NCI-H2227 treated with DMSO at 0.1 percent for 48 hours (cell line): Measurements from ENCODE around the gene ZBTB37.
"Not testable (repeated sequence)": the region's sequence is repeated elsewhere in the genome, so short reads cannot be mapped to it uniquely, and the experiment has no call there.

ENCODE experiments used
- DNase-seq: peaks from one replicate; lab custom pipeline; 2025; lab: John Stamatoyannopoulos, UW

Gene ZBTB37

DNA sequence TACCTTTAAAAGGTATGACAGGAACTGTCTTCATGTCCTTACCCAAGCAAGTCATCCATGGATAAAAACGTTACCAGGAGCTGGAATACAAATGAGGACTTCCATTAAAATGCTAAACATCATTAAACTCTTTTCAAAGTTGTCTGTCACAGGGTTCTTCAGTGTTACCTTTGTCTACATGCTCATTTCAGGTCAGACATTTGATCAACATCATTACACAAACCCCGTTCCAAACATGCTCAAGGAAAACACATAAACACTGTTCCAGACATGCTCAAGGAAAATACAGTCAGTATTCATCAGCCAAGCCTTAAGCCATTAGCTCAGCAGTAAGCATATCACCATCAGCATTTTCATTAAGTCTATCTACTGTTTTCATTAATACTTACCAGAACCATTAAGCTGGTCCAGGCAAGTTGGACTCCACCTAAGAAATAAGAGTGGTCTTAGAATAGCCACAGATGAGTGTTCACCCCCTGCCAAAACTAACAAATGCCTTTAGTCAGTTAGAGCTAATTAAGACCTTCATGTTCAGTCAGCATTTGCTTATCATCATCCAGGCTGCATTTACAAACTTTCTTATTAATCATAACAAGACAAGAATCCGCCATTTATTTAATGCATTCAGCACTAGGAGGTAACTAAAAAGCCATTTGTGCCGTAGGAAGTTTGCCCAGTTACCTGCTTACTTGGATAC is 2.6 kb upstream of the ZBTB37 start:
- DNase-seq = no peak

DNA sequence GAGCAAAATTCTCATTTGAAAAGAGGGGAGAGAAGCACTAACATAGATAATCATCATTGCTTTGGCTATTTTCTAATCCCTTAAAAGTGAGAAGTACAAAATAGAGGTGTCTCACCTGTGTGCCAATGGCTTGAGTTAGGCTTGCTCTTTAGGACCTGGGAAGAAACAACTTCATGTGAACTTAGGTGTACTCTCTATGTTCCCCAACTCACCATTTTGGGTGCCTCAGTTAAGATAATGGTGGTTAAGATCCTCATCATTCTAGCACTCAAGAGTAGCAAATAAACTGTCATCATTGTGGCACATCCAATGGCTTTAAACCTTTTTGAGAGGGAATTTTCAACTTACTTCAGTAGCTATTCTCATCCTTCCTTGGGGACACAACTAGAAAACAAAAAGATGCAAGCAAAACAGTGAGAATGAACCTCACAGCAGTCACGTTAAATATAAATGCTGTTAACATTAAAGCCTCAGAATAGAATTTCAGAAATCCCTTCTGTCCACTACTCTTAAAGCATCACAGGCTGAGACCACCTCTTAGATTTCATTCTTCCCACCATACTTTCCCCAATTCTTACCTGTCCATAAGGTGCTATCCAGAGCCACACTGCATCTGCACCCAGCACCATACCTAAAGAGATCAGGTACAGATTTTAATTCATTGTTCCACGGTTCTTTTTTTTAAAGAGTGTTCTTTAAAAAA is 1.6 kb upstream of the ZBTB37 start:
- DNase-seq = no peak

DNA sequence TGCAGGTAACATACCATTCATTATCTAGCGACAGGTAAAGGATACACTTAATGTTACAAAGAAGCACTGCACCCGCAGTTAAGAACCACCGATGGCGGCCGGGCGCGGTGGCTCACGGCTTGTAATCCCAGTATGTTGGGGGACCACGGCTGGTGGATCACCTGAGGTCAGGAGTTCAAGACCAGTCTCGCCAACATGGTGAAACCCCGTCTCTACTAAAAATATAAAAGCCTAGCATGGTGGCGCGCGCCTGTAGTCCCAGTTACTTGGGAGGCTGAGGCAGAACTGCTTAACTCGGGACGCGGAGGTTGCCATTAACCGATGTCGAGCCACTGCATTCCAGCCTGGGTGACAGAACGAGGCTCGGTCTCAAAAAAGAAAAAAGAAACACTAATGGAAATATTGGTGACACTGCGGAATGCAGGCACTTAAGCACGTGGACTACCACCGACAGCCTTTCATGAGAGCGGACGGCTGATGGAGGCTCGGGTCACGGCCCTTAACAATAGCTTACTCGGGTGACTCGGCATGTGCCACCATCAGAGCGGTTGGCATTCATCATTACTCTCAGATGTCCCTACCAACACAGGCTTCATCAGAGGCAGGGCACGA is 933 bp upstream of the ZBTB37 start:
- no peak for DNase-seq

- DNase-seq = peak; percentile 99
These were observed 371 bp upstream of the ZBTB37 start, which contains the start of gene GAS5 for GRCh38 chr1:173867753-173868265. TSS of gene GAS5 (minus strand) at chr1:173867989.

DNA sequence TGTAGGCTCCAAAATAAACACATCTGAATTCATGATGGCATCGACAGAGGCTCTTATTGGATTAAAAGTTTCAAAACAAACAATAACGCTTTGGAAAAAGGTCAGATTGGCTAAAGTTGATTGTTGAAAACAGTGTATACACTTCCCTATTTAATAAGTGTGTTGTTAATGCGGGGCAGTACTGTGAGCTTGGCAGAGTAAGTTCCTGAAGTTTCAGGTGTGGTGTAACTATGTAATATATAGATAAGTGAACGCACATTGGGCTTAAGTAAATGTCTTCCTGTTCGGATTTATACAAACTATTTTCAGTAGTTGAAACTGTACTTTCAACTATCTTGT is 810 bp downstream of the ZBTB37 start:
- no peak for DNase-seq

GRCh38 chr1:173870252-173871075 is 2.3 kb downstream of the ZBTB37 start:
- no peak for DNase-seq

GRCh38 chr1:173871091-173871490 is 2.9 kb downstream of the ZBTB37 start:
- DNase-seq = no peak

- DNase-seq = no peak
These were observed 3.3 kb downstream of the ZBTB37 start for GRCh38 chr1:173871500-173871899.

- DNase-seq = no peak
These were observed 8.6 kb downstream of the ZBTB37 start for GRCh38 chr1:173876732-173877131.

DNA sequence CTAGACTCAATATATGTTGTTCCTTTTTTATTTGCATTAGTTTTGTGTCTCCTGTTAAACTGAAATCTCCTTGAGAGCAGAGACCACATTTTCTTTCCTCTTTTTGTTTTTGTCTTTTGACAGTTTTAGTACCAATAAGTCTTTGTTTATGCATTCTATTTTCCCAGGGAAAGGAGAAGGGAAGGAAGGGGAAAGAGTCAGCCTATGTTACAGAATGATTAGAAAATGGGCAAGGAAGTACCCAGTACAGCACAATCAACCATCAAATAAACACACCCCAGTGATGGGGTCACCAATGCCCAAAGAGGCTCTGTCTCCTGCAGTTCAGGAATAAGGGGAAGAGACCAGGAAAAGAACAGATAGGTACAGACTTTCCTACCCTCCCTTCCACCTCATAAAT is 10.1 kb downstream of the ZBTB37 start:
- no peak for DNase-seq

DNA sequence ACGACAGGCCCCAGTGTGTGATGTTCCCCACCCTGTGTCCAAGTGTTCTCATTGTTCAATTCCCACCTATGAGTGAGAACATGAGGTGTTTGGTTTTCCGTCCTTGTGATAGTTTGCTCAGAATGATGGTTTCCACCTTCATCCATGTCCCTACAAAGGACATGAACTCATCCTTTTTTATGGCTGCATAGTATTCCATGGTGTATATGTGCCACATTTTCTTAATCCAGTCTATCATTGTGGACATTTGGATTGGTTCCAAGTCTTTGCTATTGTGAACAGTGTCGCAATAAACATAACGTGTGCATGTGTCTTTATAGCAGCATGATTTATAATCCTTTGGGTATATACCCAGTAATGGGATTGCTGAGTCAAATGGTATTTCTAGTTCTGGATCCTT is 12.9 kb downstream of the ZBTB37 start:
- DNase-seq = not testable (repeated sequence)

GRCh38 chr1:173884701-173885100 is 16.5 kb downstream of the ZBTB37 start:
- DNase-seq = no peak

GRCh38 chr1:173886746-173887611 is 18.8 kb downstream of the ZBTB37 start:
- no peak for DNase-seq

- no peak for DNase-seq
These were observed 19.4 kb downstream of the ZBTB37 start for GRCh38 chr1:173887627-173888026.

- no peak for DNase-seq
These were observed 20.6 kb downstream of the ZBTB37 start for GRCh38 chr1:173888749-173889148.

DNA sequence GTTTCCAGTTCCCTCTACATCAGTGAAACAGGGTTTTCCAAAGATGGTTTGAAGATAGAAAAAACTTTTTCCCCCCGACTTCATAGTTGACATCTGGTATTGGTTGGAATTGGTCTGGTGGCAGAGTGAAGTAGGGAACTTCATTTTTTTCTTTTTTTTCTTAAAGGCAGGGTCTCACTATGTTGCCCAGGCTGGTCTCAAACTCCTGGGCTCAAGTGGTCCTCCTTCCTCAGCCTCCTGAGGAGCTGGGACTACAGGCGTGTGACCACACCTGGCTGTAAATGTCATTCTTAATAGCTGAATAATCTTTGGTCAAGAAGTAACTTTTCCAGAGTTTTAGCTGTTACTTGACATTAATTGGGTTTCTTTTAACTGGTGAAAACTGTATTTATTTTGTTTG is 21.7 kb downstream of the ZBTB37 start:
- no peak for DNase-seq

DNA sequence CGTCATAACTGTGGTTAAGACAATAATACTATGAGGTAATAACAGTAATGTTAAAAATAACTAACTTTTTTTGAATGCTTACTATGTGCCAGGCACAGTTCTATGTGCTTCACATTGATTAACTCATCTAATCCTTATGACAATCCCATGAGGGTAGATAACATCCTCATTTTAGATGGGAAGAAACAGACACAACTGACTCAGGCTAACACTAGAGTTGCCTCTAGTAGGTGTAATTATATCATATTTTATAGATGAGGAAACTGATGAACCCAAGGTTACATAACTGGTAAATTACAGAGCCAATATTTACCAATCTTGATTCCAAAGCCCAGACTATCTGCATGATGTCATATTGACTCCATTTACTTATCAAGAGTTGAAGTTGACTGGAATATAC is 25.4 kb downstream of the ZBTB37 start:
- no peak for DNase-seq

- no peak for DNase-seq
These were observed 26.0 kb downstream of the ZBTB37 start for GRCh38 chr1:173894189-173894588.

DNA sequence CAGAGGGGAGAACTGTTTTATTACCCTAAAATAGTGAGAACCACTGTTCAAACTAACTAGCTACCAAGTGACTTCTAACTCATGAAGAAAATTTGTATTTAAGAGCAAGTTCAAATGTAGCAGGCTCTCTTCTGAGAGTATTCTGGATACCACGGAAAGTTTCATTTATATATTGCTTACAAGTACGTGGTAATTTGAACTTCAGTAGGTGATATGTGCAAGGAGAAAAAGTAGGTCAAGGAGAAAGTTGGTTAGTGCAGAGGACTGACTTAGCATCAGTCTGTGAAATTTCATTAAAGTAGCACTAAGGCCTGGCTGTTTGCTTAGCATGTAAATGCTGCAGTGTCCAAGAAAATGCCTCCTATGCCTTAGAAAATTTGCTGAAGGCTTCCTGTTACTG is 32.2 kb downstream of the ZBTB37 start:
- no peak for DNase-seq

- DNase-seq = no peak
These were observed 32.8 kb downstream of the ZBTB37 start for GRCh38 chr1:173900992-173901391.

DNA sequence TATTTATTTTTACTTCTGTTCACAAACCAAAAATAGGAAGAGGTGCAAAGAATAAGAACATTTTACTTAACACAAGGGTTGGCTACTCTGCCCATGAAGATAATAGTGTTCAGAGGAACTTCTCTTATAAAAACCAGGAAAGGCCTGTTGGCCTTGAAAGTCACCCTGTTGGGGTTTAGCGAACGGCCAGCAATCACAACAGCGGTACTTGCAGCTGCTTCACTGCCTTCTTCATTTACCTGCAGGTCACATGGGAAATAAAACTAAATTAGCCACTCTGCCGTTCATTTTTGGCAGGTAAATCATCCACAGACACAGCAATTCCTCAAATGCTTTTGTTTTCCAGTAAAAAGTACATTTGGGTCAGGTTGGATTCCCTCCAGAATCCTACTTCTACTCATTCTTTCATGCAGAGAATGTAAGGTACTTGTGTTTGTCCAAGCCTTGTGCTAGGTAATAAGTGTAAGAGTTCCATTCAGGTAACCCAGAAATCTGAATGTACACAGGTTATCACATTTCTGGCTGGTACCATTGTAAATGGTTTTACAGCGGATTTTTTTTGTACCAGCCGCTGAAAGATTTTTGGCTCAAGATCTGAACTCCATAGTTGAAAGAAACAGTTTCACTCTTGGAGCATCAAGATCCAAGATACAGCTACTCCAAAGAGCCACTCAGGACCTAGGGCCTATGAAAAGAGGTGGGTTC is 35.8 kb downstream of the ZBTB37 start:
- no peak for DNase-seq
